NT2/D1 (cell line): ENCODE data around the gene ZNF576.

ENCODE experiments used
- SUZ12 ChIP-seq: IDR thresholded peaks from 2 replicates; pipeline ENCODE4 v1.6.1; 2011; ENCODE audit not compliant: insufficient read length, insufficient read depth; ENCODE audit errors: extremely low read depth
- YY1 ChIP-seq: IDR thresholded peaks from 2 replicates; pipeline ENCODE4 v1.6.1; 2011; ENCODE audit not compliant: insufficient read length, insufficient read depth
- ZNF274 ChIP-seq: IDR thresholded peaks from 2 replicates; pipeline ENCODE4 v1.6.1; 2011; ENCODE audit warnings: mild to moderate bottlenecking, low read depth, low read length

DNA sequence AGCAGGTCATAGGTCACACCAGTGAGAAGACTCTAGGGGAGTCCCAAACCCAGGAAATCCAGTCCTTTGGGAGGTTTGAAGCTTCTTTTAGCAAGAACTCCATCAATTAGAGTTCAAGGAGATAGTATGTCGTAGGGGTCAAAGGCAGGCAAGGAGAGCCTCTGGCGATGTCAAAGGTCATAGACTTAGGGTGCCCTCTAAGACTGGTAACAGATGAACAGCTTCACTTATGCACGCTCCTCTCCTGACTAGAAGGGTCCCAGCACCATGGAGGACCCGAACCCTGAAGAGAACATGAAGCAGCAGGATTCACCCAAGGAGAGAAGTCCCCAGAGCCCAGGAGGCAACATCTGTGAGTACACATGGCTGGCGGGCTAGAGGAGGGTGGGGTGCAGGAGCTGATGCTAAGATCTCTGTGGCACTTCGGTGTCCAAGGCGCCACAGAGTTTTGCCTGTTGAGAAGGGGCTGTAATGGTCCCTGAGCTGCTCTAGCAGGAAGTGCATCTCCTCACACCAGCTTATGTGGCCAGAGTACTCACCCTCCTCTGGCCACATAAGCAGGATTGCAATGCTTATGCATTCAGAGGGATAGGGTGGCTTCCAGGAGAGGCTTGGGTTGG is 557 bp downstream of the ZNF576 start:
- TF ChIP-seq YY1: no peak
- no peak for TF ChIP-seq ZNF274
- no peak for TF ChIP-seq SUZ12
